NCI-H460 (cell line): ENCODE results near the gene CAMTA1. TPM values are rescaled to one million over a fixed set of nuclear protein-coding genes. Genes with fewer than 3 reads are reported as not detected.
A peak's percentile ranks its signal among the peaks of the same experiment; 100 is the strongest.

Experiments
- DNase-seq: peaks from one replicate; pipeline ENCODE4 v3.0.0-alpha.2; 2016; ENCODE audit warnings: low read depth; ENCODE audit errors: extremely low read depth
- total RNA-seq: library from RNA; depleted of rRNA; stranded (reverse); fragments of >200 nt; shearing (Covaris generic); gene quantifications from 2 replicates; pipeline ENCODE4 v1.2.3, GENCODE V29; 2014

CAMTA1 gene
- total RNA-seq, 1 experiment from 2014 or later: 39.9 TPM

DNA sequence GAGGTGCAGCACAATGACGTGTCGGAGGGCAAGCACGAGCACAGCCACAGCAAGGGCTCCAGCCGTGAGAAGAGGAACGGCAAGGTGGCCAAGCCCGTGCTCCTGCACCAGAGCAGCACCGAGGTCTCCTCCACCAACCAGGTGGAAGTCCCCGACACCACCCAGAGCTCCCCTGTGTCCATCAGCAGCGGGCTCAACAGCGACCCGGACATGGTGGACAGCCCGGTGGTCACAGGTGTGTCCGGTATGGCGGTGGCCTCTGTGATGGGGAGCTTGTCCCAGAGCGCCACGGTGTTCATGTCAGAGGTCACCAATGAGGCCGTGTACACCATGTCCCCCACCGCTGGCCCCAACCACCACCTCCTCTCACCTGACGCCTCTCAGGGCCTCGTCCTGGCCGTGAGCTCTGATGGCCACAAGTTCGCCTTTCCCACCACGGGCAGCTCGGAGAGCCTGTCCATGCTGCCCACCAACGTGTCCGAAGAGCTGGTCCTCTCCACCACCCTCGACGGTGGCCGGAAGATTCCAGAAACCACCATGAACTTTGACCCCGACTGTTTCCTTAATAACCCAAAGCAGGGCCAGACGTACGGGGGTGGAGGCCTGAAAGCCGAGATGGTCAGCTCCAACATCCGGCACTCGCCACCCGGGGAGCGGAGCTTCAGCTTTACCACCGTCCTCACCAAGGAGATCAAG is 878.3 kb downstream of the CAMTA1 start:
- no peak for DNase-seq

DNA sequence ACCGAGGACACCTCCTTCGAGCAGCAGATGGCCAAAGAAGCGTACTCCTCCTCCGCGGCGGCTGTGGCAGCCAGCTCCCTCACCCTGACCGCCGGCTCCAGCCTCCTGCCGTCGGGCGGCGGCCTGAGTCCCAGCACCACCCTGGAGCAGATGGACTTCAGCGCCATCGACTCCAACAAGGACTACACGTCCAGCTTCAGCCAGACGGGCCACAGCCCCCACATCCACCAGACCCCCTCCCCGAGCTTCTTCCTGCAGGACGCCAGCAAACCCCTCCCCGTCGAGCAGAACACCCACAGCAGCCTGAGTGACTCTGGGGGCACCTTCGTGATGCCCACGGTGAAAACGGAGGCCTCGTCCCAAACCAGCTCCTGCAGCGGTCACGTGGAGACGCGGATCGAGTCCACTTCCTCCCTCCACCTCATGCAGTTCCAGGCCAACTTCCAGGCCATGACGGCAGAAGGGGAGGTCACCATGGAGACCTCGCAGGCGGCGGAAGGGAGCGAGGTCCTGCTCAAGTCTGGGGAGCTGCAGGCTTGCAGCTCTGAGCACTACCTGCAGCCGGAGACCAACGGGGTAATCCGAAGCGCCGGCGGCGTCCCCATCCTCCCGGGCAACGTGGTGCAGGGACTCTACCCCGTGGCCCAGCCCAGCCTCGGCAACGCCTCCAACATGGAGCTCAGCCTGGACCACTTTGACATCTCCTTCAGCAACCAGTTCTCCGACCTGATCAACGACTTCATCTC is 879.1 kb downstream of the CAMTA1 start:
- DNase-seq: no peak

DNA sequence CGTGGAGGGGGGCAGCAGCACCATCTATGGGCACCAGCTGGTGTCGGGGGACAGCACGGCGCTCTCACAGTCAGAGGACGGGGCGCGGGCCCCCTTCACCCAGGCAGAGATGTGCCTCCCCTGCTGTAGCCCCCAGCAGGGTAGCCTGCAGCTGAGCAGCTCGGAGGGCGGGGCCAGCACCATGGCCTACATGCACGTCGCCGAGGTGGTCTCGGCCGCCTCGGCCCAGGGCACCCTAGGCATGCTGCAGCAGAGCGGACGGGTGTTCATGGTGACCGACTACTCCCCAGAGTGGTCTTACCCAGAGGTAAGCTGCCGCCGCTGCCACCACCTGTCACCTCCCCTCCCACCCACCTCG is 879.6 kb downstream of the CAMTA1 start:
- DNase-seq: no peak

DNA sequence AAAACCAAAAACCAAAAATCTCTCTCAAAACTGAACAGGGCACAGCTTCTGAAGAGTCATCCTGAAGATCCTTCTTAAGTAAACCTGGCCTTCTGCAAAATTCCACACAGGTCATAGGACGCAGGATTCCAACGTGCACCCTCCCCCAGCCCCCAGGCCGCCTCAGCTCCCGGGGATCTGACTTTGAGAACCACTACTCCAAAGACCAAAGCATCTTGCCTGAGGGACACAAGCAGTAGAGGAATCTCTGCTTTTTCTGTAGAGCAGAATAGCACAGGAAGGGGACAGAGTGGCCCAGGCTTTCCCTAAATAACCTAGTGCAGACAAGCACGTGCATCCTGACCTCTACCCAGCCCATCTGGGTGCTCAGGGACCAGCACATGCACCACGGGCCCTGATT is 881.0 kb downstream of the CAMTA1 start:
- no peak for DNase-seq

DNA sequence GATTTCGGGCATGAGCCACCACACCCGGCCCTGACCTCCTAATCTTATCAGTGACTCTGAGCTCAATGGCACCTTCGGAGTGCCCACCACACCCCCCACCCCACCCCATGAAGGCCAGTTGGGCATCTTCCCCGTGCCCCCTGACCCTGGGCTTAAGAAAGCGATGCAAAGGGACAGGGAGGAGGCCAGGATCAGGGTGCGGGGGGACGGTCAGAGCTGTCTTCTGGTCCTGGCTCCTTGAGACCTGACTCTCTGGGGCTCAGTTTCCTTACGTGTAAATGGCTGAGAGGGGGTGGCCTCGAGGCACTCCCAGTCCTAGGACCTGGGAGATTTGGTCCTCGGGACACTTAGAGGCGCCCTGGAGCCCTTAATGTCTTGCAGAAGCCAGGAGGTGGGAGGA is 881.9 kb downstream of the CAMTA1 start:
- DNase-seq: no peak

DNA sequence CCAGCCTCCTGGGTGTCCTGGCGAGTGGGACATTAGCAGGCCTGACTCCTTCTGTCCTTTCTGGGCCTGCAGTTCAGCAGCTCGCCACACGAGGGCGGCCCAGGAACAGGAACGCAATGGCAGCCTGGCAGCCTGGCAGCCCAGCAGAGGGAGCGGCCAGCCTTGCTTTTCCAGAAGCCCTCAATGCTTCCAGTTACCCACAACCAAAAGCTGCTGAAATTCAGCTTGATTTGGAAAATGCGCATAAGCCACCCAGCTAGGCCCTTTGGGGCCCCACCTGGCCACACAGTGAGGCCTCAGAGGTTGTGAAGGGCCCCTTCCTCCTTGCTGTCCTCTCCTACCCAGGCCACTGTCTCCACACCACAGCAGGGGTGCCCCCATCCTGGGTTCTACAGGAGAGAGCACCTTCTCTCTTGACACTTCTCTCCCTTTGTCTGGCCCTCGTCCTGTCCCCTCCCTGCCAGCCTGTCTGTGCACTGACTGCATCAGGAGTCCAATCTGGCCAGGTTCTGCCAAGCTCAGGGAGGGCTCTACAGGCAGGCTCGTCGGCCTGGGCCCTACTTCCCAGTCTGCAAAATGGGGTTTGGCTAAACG is 882.5 kb downstream of the CAMTA1 start:
- peak; percentile 67 for DNase-seq

DNA sequence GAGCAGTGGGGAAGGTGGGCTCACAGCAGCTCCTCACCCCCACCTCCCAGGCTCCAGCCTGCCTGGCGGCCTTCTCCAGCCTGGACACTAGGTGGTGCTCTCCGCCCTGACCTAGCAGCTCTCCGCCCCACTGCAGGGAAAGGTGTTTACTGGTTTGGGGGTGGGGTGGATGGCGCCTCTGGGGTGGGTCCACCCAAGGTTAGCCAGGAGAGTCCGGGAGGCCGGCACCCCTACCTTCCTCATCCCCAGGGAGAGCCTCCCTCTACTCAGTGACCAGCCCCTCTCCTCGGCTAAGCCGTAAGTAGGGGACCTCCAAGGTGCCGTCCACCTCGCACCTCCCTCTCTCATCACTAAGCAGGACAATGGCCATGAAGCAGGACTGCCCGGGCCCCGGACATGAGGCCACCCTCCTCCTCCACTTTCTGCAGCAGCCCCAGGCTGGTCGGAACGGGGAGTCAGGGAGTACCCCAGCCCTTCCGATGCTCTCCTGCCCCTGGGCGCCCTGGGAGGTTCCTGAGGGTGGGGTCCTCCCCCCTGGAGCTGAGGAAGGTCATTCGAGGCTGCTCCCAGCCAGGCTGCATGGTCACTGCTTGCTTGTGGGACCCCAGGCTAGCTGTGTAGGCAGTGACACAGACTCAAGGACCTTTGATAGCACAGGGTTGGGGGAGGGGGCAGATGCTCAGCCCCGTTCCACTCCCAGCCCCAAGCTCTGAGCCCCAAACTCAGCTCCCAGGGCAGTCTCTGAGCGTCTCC is 884.5 kb downstream of the CAMTA1 start:
- peak; percentile 18 for DNase-seq

DNA sequence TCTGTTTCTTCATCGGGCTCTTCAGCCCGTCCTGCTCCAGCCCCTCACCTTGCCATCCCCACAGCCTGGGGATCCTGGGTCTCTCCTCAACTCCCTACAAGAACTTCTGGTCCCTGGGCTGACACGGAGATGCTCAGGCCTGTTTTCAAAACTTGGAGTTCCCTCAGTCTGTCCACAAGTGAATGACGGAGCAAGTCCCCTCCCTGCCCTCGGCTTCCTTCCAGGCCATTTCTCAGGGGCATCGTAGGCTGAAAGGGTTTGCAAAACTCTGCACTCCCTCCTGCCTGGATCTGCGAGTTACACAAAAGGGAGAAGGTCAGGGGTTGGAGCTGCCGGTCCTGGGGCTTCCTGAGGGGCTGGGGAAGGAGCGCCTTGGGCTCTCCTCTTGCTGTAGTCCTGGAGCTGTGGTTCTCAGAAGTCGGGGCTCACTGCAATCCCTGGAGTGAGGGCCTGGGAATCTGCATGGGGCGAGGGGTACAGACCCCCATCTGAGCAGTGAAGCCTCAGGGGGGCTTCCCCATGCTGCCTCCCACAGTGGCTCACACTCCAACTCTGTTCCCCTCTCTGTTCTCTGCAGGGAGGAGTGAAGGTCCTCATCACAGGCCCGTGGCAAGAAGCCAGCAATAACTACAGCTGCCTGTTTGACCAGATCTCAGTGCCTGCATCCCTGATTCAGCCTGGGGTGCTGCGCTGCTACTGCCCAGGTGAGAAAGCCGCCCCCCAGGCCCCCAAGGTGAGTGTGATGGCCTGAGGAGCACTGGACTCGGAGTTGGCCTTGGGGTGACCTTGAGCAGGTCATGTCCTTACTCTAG is 885.3 kb downstream of the CAMTA1 start:
- DNase-seq: no peak

DNA sequence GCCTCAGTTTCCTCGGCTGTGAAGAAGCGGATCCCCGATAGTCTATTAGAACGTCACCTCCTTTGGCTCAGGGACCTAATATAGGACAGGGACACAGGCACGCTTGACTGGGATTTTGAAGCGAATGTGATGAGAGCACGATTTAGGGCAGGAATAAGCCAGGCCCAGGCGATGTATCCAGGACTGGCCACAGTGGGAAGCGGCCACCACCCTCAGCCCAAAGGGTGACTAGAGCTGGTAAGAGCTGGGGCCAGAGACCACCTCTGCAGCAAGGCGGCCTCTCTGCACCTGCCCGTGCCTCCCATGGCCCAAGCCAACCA is 885.9 kb downstream of the CAMTA1 start:
- DNase-seq: no peak

DNA sequence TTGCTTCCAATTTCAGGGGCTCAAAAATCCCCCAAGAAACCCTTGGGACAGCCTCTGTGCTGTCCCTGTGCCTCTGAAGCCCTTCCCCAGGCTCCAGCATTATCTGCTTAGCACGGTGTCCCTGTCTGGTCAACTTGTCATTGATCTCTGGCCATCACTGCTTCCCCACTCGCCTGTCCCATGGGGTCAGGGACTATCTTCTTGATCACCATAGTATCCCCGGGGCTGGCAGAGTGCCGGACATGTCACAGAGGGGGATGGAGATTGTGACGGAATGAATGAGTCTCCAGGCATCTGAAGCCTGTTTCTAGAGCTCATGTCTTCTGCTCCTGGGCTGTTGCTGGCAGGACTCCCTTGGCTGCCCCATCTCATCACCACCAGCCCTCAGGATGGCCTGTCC is 886.4 kb downstream of the CAMTA1 start:
- no peak for DNase-seq

DNA sequence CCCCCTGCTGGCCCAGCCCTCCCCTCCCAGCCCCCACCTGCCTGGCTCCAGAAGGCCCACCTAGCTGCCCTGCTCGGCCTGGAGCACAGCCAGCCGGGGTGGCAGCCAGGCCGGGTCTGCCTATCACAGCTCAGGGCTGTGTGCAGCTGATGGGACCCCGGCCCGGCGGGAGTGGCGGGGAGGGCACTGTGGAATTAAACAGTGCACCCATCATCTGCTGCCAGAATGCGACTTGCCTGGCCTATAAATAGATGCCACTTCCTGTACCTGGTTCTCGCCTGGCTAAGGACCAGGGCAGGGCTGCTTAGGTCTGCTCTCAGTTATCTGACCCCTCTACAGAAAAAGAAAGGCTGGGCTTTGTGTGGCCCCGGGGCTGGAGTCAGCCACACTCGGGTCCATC is 887.6 kb downstream of the CAMTA1 start:
- no peak for DNase-seq

DNA sequence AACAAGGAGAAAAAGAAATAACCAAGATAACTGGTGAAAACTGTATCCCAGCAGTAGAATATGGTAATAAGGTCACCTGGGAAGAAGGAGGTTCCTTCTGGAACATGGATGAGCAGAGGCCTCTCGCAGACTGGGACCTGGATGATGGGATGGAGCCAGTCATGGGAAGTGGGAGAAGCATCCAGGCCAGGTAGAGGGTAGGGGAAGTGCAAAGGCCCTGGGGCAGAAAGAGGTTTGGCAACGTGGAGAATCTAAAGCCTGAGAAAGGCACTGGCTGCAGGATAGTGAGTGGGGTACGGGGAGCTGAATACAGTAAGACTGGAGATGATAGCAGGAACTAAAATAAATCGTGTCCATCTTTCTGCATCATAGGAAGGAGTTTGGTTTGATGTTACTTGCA is 889.7 kb downstream of the CAMTA1 start:
- no peak for DNase-seq

DNA sequence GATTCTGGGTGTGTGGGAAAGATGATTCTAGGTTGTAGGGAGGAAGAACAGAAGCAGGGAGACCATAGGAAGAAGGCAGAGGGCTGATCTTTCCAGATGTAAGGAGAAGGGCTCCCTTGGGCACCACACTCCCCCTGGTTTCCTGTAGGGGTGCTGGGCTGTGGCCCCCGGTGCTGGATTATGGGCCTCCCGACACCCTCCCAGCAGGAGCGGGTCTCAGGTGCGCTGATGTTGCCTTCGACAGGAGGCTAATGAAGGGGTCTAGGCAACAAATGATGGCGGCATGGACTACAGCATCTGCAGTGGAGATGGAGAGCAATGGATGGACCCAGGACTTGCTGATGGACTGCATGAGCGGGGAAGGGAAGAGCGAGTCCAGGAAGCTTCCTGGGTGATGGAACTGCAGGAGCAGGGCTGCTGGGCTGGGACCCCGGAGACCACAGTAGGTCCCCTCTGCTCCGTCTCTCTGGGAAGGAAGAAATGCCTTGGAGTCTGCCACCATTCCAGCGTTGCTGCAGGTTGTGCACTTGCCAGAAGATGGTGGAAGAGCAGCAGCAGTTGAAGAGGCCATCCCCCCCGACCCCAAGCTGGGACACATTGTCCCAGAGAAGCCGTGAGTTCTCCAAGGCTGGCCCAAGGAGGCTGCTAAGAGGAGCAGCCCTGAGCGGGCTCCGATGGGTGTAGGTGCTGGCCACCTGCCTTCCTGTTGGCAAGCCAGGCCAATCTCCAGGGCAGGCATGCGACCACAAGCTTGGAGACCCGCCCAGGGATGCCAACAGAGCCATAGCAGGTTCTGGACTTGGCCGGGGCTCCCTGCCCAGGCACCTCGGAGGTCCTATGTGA is 890.4 kb downstream of the CAMTA1 start:
- no peak for DNase-seq

DNA sequence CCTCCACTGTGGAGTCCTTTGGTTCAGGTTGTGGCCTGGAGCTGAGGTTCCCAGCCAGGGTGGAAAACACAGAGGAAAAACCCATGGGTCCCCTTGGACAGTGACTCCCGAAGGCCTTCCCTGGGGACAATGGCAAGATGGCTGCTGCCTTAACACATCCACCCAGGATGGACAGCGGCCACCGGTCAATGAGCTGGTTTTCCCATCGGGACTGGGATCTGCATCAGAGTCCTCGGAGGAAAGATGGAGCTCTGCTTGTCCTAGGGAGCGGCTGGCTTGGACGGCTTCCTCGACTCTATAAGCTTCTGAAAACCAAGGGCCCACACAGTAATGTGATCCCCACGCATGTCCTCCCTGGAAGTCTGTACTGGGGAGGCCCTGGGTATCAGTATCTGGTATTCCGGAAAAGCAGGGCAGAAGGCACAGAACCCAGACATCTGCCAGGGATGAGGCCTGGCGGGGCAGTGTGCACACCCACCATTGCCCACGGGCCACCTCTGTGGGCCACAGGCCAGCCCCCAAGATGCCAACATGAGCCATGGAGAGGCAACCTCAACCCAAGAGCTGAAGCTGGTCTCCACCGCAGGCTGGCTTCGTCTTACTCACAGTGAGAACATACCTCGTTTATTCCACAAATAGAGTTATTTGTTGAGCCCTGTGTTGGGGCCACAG is 891.2 kb downstream of the CAMTA1 start:
- DNase-seq: no peak

DNA sequence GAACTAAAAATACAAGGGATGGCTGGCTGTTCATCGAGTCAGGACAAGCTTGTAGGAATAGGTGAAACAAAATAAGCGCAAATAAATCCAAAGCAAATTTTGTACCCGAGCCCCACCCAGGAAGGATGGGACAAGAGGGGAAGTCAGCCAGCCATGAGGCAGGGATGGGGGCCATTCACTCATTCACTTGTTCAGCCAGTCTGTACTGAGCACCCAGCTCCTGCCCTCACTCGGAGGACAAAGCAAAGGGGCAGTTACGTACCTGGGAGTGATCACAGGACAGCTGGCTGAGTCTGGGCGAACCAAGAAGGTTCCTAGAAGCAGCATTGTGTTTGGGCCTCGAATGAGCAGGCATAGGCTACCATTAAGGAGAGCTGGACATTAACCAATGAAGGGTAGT is 891.9 kb downstream of the CAMTA1 start:
- no peak for DNase-seq

DNA sequence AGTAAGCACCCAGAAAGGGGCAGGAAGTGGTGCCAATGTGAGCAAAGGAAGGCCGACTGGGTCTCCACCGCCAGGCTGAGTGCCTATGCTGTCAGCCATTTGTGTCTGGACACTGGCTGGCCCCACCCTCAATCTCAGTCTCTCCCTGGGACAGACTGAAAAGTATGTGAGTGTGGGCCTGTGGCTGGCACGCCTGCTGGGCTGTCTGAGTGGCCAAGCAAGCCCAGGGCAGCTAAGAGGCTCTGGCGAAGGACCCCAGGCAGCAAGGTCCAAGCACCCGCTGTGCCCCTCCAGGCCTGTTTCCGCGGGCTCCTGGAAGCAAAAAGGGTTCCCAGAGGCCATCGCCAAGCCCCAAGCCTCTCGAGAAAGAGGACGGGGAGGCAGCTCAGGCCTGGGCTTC is 892.6 kb downstream of the CAMTA1 start:
- no peak for DNase-seq

DNA sequence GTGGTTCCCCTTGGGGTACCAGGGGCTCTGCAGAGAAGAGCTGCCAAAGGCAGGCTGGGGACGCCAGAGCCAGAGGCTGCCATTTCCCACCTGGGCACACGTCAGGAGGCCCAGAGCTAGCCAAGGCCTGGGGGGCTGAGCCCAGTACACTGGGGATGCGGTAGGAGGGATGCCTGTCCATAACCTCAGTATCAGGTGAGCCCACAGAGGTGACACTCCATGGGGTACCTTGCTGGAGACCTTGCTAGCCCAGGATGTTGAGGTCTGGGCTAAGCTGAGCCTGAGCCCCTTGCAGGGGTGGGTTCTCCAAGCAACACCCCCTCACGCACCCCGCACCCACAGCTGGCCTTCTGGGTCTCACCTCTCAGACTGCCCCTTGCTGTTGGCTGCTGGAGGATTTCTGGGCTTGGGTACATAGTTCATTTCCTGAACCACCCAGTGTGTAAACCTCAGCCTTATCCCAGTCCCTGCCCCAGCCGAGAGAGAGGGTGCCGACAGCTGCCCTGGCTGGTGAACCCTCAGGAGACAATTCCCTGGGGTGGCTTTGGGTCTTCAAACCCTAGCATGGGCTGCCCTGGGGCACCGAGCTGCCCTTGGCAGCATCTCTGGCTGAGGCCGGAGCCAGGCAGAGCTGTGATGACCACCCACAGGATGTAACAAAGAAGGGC is 893.4 kb downstream of the CAMTA1 start:
- DNase-seq: no peak

DNA sequence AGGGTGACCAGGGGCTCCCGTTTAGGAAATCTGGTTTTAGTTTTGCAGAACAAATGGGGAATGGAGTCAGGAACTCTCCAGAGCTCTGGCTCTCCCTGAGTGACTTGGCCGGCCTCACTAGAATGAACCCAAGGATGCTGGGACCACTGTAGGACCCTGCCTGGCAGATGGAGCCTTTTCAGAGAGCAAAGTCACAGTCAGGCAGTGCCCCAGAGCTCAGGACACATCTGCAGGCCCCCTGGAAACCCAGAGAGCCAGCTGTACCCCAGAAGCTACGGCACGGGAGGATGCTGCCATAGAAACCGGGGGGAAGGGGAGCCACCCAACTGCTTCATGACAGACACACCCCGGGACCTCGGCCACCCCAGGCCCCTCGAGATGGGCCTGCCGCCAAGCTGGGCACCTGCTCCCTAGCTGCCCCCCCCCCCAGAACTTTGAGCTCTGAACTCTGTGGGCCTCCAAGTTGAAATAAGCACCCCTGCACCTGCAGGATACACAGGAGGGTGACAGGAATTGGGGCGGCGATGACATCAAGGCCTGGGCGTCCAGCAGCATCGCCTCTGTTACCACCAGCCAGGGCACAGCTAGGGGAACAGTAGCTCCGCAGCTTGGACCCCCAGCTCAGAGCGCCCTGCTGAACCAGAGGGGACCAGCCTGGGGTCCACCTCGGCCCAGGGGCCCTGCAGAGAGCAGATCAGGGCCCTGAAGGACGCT is 894.1 kb downstream of the CAMTA1 start:
- DNase-seq: no peak
